Left kidney (tissue), 8 donors: ENCODE measurements around the gene YIF1B. TPM values are rescaled to one million over a fixed set of nuclear protein-coding genes. Genes with fewer than 3 reads are reported as not detected.
A peak's percentile ranks its signal among the peaks of the same experiment; 100 is the strongest.
"Not testable (repeated sequence)": the region's sequence is repeated elsewhere in the genome, so short reads cannot be mapped to it uniquely, and the experiment has no call there.

Source experiments
- DNase-seq: peaks from one replicate; pipeline ENCODE4 v3.0.0-alpha.2; 2013
- long read RNA-seq, 8 donors: transcript quantifications; one replicate each; lab custom pipeline, GENCODE V29; 2026
- polyA plus RNA-seq: library from polyadenylated mRNA; unstranded; fragments of 120-200 nt; gene quantifications from one replicate; pipeline ENCODE4 v1.2.1, GENCODE V29; 2013; ENCODE audit not compliant: insufficient read length

The YIF1B gene, protein sequence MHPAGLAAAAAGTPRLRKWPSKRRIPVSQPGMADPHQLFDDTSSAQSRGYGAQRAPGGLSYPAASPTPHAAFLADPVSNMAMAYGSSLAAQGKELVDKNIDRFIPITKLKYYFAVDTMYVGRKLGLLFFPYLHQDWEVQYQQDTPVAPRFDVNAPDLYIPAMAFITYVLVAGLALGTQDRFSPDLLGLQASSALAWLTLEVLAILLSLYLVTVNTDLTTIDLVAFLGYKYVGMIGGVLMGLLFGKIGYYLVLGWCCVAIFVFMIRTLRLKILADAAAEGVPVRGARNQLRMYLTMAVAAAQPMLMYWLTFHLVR
- 26.1 TPM for polyA plus RNA-seq
- long read RNA-seq, donor 1, transcript YIF1B-204 (7 exons, 1,404 nt) = minor isoform, 5 of 39 reads
- long read RNA-seq, donor 1, transcript YIF1B-216 (8 exons, 1,181 nt) = major isoform, 15 of 39 reads
- long read RNA-seq, donor 1, partial matches to known transcripts = 12 of 39 reads
- long read RNA-seq, donor 1, other reads (novel, unspliced or antisense) = 0 of 39 reads
- long read RNA-seq, donor 2, transcript YIF1B-216 (8 exons, 1,181 nt) = major isoform, 11 of 19 reads
- long read RNA-seq, donor 2, partial matches to known transcripts = 6 of 19 reads
- long read RNA-seq, donor 2, other reads (novel, unspliced or antisense) = 0 of 19 reads
- long read RNA-seq, donor 3, partial matches to known transcripts = 10 of 21 reads
- long read RNA-seq, donor 3, other reads (novel, unspliced or antisense) = 0 of 21 reads
- long read RNA-seq, donor 4, partial matches to known transcripts = 0 of 3 reads
- long read RNA-seq, donor 4, other reads (novel, unspliced or antisense) = 0 of 3 reads
- long read RNA-seq, donor 5, transcript YIF1B-216 (8 exons, 1,181 nt) = major isoform, 23 of 31 reads
- long read RNA-seq, donor 5, partial matches to known transcripts = 0 of 31 reads
- long read RNA-seq, donor 5, other reads (novel, unspliced or antisense) = 0 of 31 reads
- long read RNA-seq, donor 6, transcript YIF1B-216 (8 exons, 1,181 nt) = major isoform, 14 of 40 reads
- long read RNA-seq, donor 6, transcript YIF1B-203 (8 exons, 1,225 nt) = minor isoform, 5 of 40 reads
- long read RNA-seq, donor 6, transcript YIF1B-214 (8 exons, 940 nt) = minor isoform, 5 of 40 reads
- long read RNA-seq, donor 6, partial matches to known transcripts = 12 of 40 reads
- long read RNA-seq, donor 6, other reads (novel, unspliced or antisense) = 0 of 40 reads
- long read RNA-seq, donor 7, transcript YIF1B-216 (8 exons, 1,181 nt) = major isoform, 22 of 40 reads
- long read RNA-seq, donor 7, transcript YIF1B-204 (7 exons, 1,404 nt) = minor isoform, 6 of 40 reads
- long read RNA-seq, donor 7, partial matches to known transcripts = 9 of 40 reads
- long read RNA-seq, donor 7, other reads (novel, unspliced or antisense) = 0 of 40 reads
- long read RNA-seq, donor 8, partial matches to known transcripts = 0 of 6 reads
- long read RNA-seq, donor 8, other reads (novel, unspliced or antisense) = 0 of 6 reads

DNA sequence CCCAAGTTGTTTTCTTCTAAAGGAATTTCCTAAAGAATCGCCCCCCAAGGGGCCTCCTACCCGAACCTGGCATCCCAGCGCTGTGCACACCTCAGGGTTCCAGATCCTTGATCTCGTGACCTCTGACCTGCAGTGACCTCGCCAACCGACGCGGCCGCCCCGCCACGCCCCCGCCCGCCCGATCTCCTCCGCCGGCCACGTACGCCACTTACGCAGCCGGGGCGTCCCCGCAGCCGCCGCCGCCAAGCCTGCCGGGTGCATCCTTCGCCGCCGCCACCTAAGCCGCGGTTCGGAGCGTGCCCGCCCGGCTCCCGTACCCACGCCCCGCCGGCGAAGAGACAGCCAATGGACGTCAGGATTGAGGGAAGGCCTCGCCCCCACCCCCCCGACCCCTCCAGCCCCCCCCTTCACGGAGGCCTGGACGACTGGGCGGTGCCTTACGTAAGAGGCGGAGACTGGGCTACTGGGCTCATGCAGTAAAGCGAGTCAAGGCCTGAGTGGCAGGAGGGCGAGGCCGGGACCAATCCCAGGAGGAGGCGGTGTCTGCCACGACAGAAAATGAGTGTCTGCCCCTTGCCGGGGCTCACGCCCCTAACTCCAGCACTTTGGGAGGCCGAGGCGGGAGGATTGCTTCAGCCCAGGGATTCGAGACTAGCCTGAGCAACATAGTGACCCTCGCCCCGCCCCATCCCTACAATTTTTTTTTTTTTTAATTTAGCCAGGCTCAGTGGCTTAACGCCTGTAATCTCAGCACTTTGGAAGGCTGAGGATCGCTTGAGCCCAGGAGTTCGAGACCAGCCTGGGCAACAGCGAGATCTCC, at the start of gene YIF1B:
TSS of gene YIF1B (minus strand) at position 291 of the 820 bp plus-strand sequence. CDS start at position 261, 30 bp downstream.
- peak; percentile 95 for DNase-seq

DNA sequence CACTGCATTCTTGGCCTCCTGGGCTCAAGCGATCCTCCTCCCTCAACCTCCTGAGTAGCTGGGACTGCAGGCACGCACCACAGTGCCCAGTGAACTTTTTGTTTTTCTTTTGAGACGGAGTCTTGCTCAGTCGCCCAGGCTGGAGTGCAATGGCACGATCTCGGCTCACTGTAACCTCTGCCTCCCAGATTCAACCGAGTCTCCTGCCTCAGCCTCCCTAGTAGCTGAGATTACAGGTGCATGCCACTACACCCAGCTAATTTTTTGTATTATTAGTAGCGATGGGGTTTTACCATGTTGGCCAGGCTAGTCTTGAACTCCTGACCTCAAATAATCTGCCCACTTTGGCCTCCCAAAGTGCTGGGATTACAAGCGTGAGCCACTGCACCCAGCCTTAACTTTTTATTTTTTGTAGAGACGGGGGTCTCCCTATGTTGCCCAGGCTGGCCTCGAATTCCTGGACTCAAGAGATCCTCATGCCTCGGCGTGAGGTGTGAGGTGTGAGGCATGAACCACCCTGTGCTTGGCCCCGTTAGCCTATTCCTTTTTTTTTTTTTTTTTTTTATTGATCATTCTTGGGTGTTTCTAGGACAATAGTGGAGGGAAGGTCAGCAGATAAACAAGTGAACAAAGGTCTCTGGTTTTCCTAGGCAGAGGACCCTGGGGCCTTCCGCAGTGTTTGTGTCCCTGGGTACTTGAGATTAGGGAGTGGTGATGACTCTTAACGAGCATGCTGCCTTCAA, 47.4 kb upstream of the YIF1B start:
- not testable (repeated sequence) for DNase-seq

DNA sequence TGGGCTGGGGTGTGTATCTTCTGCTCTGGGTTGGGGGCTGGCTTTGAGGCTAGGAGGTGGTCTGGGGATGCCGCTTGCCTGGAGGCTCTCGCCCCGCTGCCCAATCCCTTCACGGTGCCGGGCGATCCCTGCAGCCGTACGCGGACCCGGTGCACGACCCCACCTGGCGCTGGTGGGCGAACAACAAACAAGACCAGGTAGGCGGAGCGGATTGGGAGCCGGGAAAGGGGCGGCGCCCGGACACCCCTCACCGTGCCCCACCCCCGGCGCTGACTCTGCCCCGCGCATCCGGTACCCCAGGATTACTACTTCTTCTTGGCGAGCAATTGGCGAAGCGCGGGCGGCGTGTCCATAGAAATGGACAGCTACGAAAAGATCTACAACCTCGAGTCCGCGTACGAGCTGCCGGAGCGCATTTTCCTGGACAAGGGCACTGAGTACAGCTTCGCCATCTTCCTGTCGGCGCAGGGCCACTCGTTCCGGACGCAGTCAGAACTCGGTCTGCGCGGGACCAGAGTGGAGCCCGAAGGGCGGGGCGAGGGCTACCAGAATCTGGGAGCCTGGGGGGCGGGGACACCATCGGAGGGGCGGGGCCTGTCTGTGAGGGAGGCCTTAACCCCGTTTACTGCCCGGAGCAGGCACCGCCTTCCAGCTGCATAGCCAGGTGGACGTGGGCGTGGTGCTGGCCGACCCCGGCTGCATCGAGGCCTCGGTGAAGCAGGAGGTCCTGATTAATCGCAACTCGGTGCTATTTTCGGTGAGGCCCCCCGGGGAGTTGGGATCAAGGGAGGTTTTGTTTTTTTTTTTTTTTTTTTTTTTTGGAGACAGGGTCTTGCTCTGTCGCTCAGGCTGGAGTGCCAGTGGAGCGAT, 46.6 kb upstream of the YIF1B start:
- DNase-seq = peak; percentile 60

DNA sequence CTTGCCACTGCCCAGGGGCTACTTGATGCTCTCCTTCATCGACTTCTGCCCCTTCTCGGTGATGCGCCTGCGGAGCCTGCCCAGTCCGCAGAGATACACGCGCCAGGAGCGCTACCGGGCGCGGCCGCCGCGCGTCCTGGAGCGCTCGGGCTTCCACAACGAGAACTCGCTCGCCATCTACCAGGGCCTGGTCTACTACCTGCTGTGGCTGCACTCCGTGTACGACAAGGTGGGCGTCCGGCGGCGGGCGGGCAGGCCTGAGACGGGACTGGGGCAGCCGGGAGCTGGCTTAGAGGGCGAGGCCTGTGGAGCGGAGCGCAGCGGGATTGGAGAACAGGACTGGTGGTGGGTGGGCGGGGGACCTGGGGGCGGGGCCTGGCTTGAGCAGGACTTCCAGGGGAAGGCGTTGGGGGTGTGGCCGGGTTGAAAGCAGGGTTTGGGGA, 45.9 kb upstream of the YIF1B start:
- DNase-seq = peak; percentile 83

DNA sequence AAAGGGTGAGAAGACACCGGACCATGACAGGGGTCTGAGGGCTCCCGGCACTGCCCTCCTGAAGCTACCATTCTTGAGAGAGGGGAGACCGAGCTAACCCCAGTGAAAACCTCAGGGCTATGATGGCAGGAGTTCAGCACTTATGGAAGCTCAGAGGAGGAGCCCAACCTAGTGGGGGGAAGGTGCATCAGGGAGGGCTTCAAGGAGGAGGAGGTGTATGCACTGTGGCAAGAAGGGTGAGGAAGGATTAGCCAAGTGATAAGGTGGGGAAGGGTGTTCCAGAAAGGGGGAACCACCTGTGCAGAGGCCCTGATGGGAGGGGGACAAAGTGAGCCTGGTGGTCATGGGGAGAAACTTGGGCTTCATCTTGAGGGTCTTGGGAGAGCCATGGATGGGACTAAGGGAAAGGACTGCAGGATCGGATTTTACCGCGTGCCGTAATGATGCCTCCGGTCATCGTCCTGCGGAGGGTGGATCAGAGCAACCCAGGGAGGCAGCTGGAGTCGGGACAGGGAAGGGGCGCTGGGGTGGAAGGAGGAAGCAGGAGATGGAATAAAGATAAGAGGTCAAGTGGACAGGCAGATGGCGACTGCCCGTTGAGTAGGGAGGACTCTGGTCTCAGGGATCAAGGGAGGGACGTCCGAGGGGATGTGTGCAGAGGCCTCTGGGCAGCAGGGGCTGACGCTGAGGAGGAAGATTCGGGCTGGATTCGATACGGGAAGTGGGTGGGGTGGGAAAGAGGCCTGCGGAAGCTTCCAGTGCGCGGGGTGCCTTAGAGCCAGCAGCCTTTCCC, 45.3 kb upstream of the YIF1B start:
- DNase-seq = no peak

DNA sequence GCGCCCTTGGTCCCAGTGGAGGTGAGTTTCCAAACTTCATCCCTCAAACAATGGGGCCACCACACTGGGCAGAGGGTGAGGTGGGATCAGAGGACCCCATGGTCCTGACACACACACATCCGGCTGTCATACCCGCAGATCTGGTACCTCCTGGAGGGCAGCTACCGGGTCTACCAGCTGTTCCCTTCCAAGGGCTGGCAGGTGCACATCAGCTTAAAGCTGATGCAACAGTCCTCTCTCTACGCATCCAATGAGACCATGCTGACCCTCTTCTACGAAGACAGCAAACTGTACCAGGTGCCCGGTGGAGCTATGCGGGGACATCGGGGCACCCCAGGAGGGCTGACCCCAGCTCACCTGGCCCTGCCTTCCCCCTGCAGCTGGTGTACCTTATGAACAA, 44.6 kb upstream of the YIF1B start:
- DNase-seq = no peak

DNA sequence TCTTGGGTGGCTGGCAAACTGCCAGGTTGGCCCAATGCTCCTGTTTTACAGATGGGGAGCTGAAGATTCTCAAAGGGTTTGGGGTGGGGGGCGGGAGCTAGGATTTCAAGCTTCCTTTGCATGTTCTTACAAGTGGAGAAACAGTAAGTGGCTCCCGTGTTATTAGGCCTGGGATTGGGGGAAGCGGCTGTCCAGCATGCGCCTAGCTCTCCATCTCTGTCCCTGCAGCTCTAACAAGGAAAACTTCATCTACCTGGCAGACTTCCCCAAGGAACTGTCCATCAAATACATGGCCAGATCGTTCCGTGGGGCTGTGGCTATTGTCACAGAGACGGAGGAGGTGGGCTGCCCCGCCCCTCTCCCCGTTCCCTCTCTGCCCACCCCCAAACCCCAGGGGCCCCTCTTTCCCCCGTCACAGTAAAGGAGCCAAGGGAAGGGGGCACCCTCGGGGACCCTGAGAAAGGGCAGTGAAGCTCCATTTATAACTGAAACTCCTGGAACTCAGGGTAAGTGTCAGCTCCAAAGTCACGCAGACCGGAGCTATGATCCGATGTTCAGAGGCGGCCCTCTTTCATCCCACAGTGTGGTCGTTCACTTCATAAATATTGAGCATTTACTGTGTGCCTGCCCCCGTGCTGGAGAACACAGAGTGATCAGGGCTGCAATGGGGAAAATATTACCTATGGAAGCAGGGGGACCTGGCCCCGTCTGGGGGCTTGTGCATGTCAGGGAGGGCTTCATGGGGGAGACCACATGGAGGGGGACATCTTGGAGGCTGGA, 43.7 kb upstream of the YIF1B start:
- no peak for DNase-seq

DNA sequence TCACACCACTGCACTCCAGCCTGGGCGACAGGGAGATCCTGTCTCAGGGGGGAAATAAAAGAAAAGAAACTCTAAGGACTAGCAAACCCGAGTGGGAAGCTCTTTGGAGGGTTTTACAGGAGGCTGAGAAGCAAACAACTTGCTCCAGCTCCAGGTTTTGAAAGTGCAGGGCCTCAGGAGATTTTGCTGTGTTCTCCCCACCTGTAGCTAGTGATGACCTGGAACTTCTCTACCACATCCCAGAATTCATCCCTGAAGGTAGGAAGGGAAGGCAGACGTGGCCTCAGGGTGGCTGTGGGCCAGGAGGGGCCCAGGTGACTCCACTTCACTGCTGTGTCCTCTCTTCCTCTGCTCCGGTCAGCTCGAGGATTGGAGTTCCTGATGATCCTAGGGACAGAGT, 42.3 kb upstream of the YIF1B start:
- no peak for DNase-seq

DNA sequence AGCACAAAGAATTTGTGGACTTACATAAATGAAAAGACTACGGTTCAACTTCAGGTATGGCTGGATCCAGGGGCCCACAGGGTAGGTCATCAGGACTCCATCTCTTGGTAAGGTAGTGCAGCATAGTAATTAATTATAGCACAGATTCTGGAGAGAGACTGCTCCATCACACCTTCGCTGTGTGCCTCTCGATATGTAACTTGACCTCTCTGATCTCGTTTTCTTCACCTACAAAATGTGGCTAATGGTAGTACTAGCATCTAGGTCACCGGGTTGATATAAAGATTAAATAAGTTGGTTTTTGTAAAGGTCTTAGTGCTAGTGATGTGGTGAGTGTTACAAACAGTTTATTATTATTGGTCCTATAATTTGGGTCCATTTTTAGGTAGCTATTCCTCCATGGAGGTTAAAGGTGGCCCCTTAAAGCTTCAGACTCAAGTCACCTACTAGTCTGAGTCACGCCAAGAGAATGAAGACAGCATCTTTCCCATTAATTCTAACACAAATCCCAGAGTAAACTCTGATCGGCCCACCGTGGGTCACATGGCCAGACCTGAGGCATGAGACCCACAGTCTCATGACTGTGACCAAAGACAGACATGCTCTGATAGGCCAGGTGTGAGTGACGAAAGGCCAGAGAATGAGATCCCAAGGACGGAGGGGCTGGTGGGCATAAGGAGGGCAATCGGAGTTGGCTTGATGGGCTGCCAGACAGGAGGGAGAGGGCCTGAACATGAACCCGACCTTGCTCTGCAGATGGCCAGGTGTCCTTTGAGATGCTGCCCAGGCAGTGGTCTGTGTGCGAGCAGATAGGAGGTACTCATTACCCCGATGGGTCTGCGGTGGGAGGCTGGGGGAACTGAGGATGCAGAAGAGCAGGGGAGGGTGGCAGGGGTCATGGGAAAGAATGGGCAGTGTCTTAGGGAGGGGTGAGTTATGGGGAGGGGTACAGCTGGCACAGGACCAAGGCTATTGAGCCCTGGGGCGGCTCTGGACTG, 40.3 kb upstream of the YIF1B start:
- no peak for DNase-seq

DNA sequence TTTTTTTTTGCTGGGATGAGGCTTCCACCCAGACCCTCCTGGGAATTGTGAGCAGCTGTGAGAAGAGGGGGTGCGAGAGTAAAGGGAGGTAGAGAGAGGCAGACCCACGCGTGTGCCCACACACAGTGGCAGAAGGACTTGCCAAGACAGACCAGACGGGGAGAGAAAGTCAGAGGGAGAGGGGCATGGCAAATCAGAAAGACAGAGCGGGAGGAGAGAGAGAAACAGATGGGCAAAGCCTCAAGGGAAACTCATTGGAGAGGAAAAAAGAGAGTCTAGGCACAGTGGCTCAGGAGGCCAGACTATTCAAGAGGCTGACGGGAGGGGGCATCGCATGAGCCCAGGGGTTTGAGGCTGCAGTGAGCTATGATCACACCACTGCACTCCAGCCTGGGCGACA, 36.9 kb upstream of the YIF1B start:
- DNase-seq = no peak

DNA sequence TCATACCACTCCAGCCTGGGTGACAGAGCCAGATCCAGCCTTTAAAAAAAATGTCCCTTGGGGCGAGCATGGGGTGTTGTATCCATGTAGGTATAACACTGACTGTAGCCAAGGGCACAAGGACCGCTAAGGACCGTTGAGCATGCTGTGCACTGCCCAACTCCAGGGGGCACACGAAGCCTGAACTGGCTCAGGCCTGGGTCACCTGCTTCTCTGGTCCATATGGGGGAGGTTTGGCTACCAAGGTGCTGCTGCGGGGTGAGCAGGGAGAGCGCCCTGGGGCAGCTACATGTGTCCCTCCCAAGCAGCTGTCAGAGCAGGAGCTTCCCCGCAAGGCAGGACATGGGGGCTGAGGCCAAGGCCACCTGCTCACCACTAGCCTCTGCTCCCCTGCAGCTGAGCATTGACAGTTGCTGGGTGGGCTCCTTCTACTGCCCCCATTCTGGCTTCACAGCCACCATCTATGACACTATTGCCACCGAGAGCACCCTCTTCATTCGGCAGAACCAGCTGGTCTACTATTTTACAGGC, 36.2 kb upstream of the YIF1B start:
- no peak for DNase-seq

DNA sequence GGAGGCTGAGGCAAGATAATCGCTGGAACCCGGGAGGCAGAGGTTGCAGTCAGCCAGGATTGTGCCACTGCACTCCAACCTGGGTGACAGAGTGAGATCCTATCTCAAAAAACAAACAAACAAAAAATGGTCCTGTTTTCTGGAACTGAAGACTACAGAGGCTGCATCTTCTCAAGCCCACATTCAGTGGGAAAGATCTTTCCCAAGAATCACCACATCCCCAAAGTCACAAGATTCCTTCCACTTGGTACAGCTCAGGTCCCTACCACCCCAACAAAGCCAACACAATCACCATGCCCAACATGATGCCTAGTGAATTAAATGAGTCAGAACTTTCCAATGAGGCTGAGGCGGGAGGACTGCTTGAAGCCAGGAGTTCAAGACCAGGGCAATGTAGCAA, 35.1 kb upstream of the YIF1B start:
- DNase-seq = no peak

DNA sequence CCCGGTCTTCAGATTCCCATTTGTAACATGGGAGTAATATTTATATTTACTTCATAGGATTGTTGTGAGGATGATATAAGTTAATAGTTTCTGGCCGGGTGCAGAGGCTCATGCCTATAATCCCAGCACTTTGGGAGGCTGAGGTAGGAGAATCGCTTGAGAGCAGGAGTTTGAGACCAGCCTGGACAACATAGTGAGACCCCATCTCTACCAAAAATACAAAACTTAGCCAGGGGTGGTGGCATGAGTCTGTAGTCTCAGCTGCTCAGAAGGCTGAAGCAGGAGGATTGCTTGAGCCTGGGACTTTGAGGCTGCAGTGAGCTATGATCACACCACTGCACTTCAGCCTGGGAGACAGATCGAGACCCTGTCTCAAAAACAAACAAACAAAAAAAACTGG, 31.1 kb upstream of the YIF1B start:
- no peak for DNase-seq

DNA sequence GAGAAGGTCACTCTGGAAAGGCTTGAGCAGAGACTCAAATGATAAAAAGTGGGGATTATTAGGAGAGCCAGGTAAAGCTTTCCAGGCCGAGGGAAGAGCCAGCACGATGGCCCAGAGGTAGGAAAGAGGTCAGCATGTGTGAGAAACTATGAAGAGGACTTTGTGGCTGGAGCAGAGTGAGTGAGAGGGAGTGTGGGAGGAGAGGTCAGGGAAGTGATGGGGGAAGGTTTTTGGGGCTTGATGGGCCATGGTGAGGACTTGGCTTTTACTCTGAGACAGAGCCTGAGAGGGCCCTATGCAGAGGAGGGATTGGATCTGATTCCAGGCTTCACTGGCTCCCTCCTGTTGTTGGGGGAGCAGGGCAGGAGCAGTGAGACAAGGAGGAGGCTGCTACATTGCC, 25.2 kb upstream of the YIF1B start:
- DNase-seq = no peak

DNA sequence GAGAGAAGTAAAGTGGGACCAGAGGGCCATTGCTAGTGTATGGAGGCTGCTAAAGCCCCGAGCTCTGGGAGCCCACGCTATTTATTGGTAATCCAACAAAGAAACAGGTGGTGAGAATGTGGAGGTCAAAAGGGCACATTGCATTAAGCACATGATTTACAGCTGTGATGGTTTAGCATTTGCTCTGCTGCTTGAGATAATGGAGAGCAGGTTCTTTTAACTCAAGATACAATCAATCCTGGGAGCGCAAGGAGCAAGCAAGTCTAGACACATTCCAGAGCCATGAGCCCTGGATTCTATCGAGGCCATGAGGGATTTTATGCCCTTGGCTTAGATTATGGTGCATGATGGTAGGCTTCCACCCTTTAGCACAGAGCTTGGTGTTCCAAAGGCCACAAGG, 23.3 kb upstream of the YIF1B start:
- not testable (repeated sequence) for DNase-seq

DNA sequence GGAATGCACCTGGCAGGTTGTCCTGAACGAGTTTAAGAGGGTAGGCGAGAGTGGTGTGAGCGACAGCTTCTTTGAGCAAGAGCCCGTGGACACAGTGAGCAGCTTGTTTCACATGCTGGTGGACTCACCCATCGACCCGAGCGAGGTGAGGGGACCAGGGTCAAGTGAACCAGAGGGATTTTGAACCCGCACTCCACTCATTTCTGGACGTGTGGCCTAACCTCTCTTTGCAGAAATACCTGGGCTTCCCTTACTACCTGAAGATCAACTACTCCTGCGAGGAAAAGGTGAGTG, 21.6 kb upstream of the YIF1B start:
- no peak for DNase-seq
